GM18873 (cell line): ENCODE measurements around the gene PLAC1.

Experiments used
- ATAC-seq: cut with Tn5 transposase; IDR thresholded peaks from one replicate; pipeline ENCODE4 v1.9.1; 2021; ENCODE audit warnings: mild to moderate bottlenecking, moderate library complexity, moderate number of reproducible peaks; ENCODE audit not compliant: unreplicated experiment, low FRiP score

The PLAC1 gene

GRCh38 chrX:134592303-134592702 lies 66.0 kb downstream of the PLAC1 start:
- no peak for ATAC-seq

GRCh38 chrX:134591502-134591901 lies 66.8 kb downstream of the PLAC1 start:
- no peak for ATAC-seq

- ATAC-seq, result no peak
Observed at GRCh38 chrX:134588806-134589205, 69.5 kb downstream of the PLAC1 start.

GRCh38 chrX:134580907-134581306 lies 77.4 kb downstream of the PLAC1 start:
- no peak for ATAC-seq

GRCh38 chrX:134573683-134574035 lies 84.6 kb downstream of the PLAC1 start:
- ATAC-seq, result no peak

GRCh38 chrX:134572816-134573682 lies 85.2 kb downstream of the PLAC1 start:
- ATAC-seq, result no peak

- no peak for ATAC-seq
Observed at GRCh38 chrX:134571796-134572195, 86.5 kb downstream of the PLAC1 start.

- ATAC-seq, result no peak
Observed at GRCh38 chrX:134570899-134571298, 87.4 kb downstream of the PLAC1 start.

GRCh38 chrX:134570509-134570846 lies 87.8 kb downstream of the PLAC1 start:
- ATAC-seq, result no peak

- ATAC-seq, result no peak
Observed at GRCh38 chrX:134569306-134569705, 89.0 kb downstream of the PLAC1 start.

- no peak for ATAC-seq
Observed at GRCh38 chrX:134568285-134569016, 89.8 kb downstream of the PLAC1 start.

GRCh38 chrX:134566506-134566905 lies 91.8 kb downstream of the PLAC1 start:
- no peak for ATAC-seq

GRCh38 chrX:134562002-134562401 lies 96.3 kb downstream of the PLAC1 start:
- ATAC-seq, result no peak

GRCh38 chrX:134558133-134558532 lies 100.1 kb downstream of the PLAC1 start:
- no peak for ATAC-seq

GRCh38 chrX:134554291-134554690 lies 104.0 kb downstream of the PLAC1 start:
- ATAC-seq, result no peak

GRCh38 chrX:134552351-134552750 lies 105.9 kb downstream of the PLAC1 start:
- no peak for ATAC-seq

- ATAC-seq, result no peak
Observed at GRCh38 chrX:134551376-134552048, 106.8 kb downstream of the PLAC1 start.

GRCh38 chrX:134548257-134549201 lies 109.7 kb downstream of the PLAC1 start:
- ATAC-seq, result no peak

- no peak for ATAC-seq
Observed at GRCh38 chrX:134547047-134547679, 111.1 kb downstream of the PLAC1 start.

GRCh38 chrX:134546187-134546586 lies 112.1 kb downstream of the PLAC1 start:
- ATAC-seq, result no peak
